HK-2 (cell line): ENCODE data around the gene DHRS12.

Experiments
- DNase-seq: peaks from one replicate; pipeline ENCODE4 v3.0.0-alpha.2; 2018; ENCODE audit not compliant: unreplicated experiment

DHRS12 gene

GRCh38 chr13:51761643-51762350, 42.2 kb downstream of the DHRS12 start:
- DNase-seq: no peak

GRCh38 chr13:51760592-51760991, 43.4 kb downstream of the DHRS12 start:
- no peak for DNase-seq

GRCh38 chr13:51759240-51759639, 44.7 kb downstream of the DHRS12 start:
- DNase-seq: no peak

GRCh38 chr13:51758691-51759090, 45.3 kb downstream of the DHRS12 start:
- DNase-seq: no peak

- DNase-seq: no peak
Observed at GRCh38 chr13:51756651-51757050, 47.3 kb downstream of the DHRS12 start.

GRCh38 chr13:51747438-51748434, 56.2 kb downstream of the DHRS12 start:
- DNase-seq: no peak

- no peak for DNase-seq
Observed at GRCh38 chr13:51746802-51747201, 57.2 kb downstream of the DHRS12 start.

GRCh38 chr13:51745243-51745642, 58.7 kb downstream of the DHRS12 start:
- no peak for DNase-seq

GRCh38 chr13:51742611-51743010, 61.4 kb downstream of the DHRS12 start:
- no peak for DNase-seq

GRCh38 chr13:51742031-51742430, 61.9 kb downstream of the DHRS12 start:
- DNase-seq: no peak

GRCh38 chr13:51740698-51741097, 63.3 kb downstream of the DHRS12 start:
- no peak for DNase-seq

- no peak for DNase-seq
Observed at GRCh38 chr13:51739027-51739764, 64.8 kb downstream of the DHRS12 start.

- no peak for DNase-seq
Observed at GRCh38 chr13:51738226-51738905, 65.6 kb downstream of the DHRS12 start.

GRCh38 chr13:51737609-51738008, 66.4 kb downstream of the DHRS12 start:
- no peak for DNase-seq

- no peak for DNase-seq
Observed at GRCh38 chr13:51734786-51735185, 69.2 kb downstream of the DHRS12 start.

- no peak for DNase-seq
Observed at GRCh38 chr13:51733374-51734298, 70.3 kb downstream of the DHRS12 start.

- DNase-seq: no peak
Observed at GRCh38 chr13:51731759-51732158, 72.2 kb downstream of the DHRS12 start.

- DNase-seq: no peak
Observed at GRCh38 chr13:51730927-51731326, 73.0 kb downstream of the DHRS12 start.

GRCh38 chr13:51729866-51730553, 74.0 kb downstream of the DHRS12 start:
- no peak for DNase-seq

- no peak for DNase-seq
Observed at GRCh38 chr13:51728972-51729371, 75.0 kb downstream of the DHRS12 start.
